H1 (cell line): ENCODE results near the gene SLC25A30. TPM values are rescaled to one million over a fixed set of nuclear protein-coding genes. Genes with fewer than 3 reads are reported as not detected.
A peak's percentile ranks its signal among the peaks of the same experiment; 100 is the strongest.

ENCODE experiments used
- CTCF ChIA-PET: fragments of 300-600 bp; sonication (Branson Sonifier 250); formaldehyde crosslinking; loops from one replicate; lab custom pipeline; 2021; ENCODE audit not compliant: partially characterized antibody; lab: Charles Lee
- POLR2A ChIA-PET: fragments of 300-600 bp; sonication (Branson Sonifier 250); formaldehyde crosslinking; loops from one replicate; lab custom pipeline; 2021; ENCODE audit warnings: inconsistent platforms; ENCODE audit not compliant: partially characterized antibody; lab: Charles Lee
- DNase-seq, 2 experiments: peaks; one replicate each; pipeline versions ENCODE4 v3.0.0 to v3.0.0-alpha.2; 2010 to 2022; ENCODE audit warnings: low spot score in 2 of 2, low read depth in 1 of 2, mixed read lengths in 1 of 2
- FAIRE-seq: peaks from 2 replicates; lab custom pipeline; 2011; peaks lifted over from hg19 to GRCh38; lab: Jason Lieb, UNC
- H2AFZ ChIP-seq: 2 replicates; pipeline ENCODE4 v1.8.1; 2012; ENCODE audit warnings: low read length, inconsistent platforms
- H2AK5ac ChIP-seq: 2 replicates; pipeline ENCODE4 v1.6.1; 2013; ENCODE audit warnings: low read depth, low read length
- H2BK120ac ChIP-seq: replicated peaks from 2 replicates; pipeline ENCODE3; 2013; ENCODE audit warnings: low read depth, low read length, inconsistent platforms
- H2BK12ac ChIP-seq: 2 replicates; pipeline ENCODE4 v1.6.1; 2013; ENCODE audit warnings: low read depth, low read length
- H2BK15ac ChIP-seq: 2 replicates; pipeline ENCODE4 v1.6.1; 2013; ENCODE audit warnings: low read length
- H2BK20ac ChIP-seq: 2 replicates; pipeline ENCODE4 v1.6.1; 2013; ENCODE audit warnings: low read length
- H2BK5ac ChIP-seq: 2 replicates; pipeline ENCODE4 v1.6.1; 2013; ENCODE audit warnings: low read depth, low read length
- H3K14ac ChIP-seq: 2 replicates; pipeline ENCODE4 v1.6.1; 2013; ENCODE audit warnings: inconsistent platforms; ENCODE audit not compliant: insufficient read length
- H3K18ac ChIP-seq: 2 replicates; pipeline ENCODE4 v1.6.1; 2013; ENCODE audit warnings: low read length; ENCODE audit errors: extremely low read depth
- H3K23ac ChIP-seq: 2 replicates; pipeline ENCODE4 v1.6.1; 2013; ENCODE audit warnings: inconsistent platforms; ENCODE audit not compliant: insufficient read length
- H3K23me2 ChIP-seq: 2 replicates; pipeline ENCODE4 v1.6.1; 2013; ENCODE audit warnings: low read depth, low read length
- H3K27ac ChIP-seq: 2 replicates; pipeline ENCODE4 v1.6.1; 2011; ENCODE audit warnings: low read depth, low read length, inconsistent platforms
- H3K27me3 ChIP-seq, 4 experiments: replicated peaks in 1 of 4; 1 replicate in 1 of 4; 2 replicates in 3 of 4; pipeline versions ENCODE4 v1.6.1 to v1.8.1; 2011 to 2013; ENCODE audit warnings: low read length in 3 of 4, mild to moderate bottlenecking in 3 of 4, inconsistent platforms in 2 of 4, mixed read lengths in 2 of 4, moderate library complexity in 1 of 4; ENCODE audit not compliant: control insufficient read depth in 3 of 4, insufficient read depth in 3 of 4; ENCODE audit errors: extremely low read depth in 1 of 4
- H3K36me3 ChIP-seq, 4 experiments: 2 replicates each; pipeline versions ENCODE4 v1.6.1 to v1.8.1; 2011 to 2013; ENCODE audit warnings: mild to moderate bottlenecking in 4 of 4, low read length in 3 of 4, moderate library complexity in 2 of 4, control low read depth in 1 of 4, inconsistent platforms in 1 of 4; ENCODE audit not compliant: insufficient read depth in 4 of 4, control insufficient read depth in 2 of 4
- H3K4ac ChIP-seq: replicated peaks from 2 replicates; pipeline ENCODE3; 2013; ENCODE audit warnings: low read length, low read depth, mixed read lengths, inconsistent platforms; ENCODE audit not compliant: insufficient read length
- H3K4me1 ChIP-seq, 4 experiments: replicated peaks in 1 of 4; 1 replicate in 1 of 4; 2 replicates in 3 of 4; pipeline versions ENCODE4 v1.6.1 to v1.8.1; 2011 to 2013; ENCODE audit warnings: low read length in 3 of 4, inconsistent platforms in 2 of 4, mixed read lengths in 1 of 4; ENCODE audit not compliant: insufficient read depth in 4 of 4, control insufficient read depth in 3 of 4
- H3K4me2 ChIP-seq, 2 experiments: 2 replicates each; pipeline versions ENCODE4 v1.6.1 to v1.8.1; 2011 to 2013; ENCODE audit warnings: low read depth in 2 of 2, low read length in 2 of 2, control low read depth in 1 of 2, inconsistent platforms in 1 of 2, mild to moderate bottlenecking in 1 of 2; ENCODE audit not compliant: insufficient read depth in 1 of 2
- H3K4me3 ChIP-seq, 4 experiments: fragments of 200-600, 300-600 bp in 1 of 4; sonication (generic), shearing (Covaris generic), sonication (Bioruptor Twin) in 1 of 4; 2 replicates each; pipeline versions ENCODE4 v1.5.1 to v1.8.1; 2011 to 2016; ENCODE audit warnings: low read length in 4 of 4, low read depth in 3 of 4, control low read depth in 2 of 4, inconsistent platforms in 2 of 4, mild to moderate bottlenecking in 2 of 4, mixed read lengths in 1 of 4, moderate library complexity in 1 of 4; ENCODE audit not compliant: insufficient read depth in 2 of 4; ENCODE audit errors: extremely low read depth in 1 of 4
- H3K56ac ChIP-seq: replicated peaks from 2 replicates; pipeline ENCODE3; 2013; ENCODE audit warnings: low read depth, mild to moderate bottlenecking, mixed read lengths, low read length, inconsistent platforms; ENCODE audit not compliant: insufficient read length
- H3K79me1 ChIP-seq: 2 replicates; pipeline ENCODE4 v1.6.1; 2013; ENCODE audit warnings: low read depth, low read length, control low read depth
- H3K79me2 ChIP-seq, 2 experiments: 2 replicates each; pipeline versions ENCODE4 v1.6.1 to v1.8.1; 2012 to 2013; ENCODE audit warnings: low read length in 2 of 2, mild to moderate bottlenecking in 2 of 2, inconsistent platforms in 1 of 2; ENCODE audit not compliant: insufficient read depth in 2 of 2, control insufficient read depth in 1 of 2
- H3K9ac ChIP-seq, 4 experiments: replicated peaks in 1 of 4; 1 replicate in 1 of 4; 2 replicates in 3 of 4; pipeline versions ENCODE4 v1.6.1 to v1.8.1; 2011 to 2013; ENCODE audit warnings: low read depth in 3 of 4, low read length in 3 of 4, control low read depth in 2 of 4, mild to moderate bottlenecking in 2 of 4, moderate library complexity in 2 of 4, inconsistent platforms in 1 of 4; ENCODE audit errors: extremely low read depth in 1 of 4
- H3K9me3 ChIP-seq, 2 experiments: 2 replicates each; pipeline versions ENCODE4 v1.6.1 to v1.8.1; 2012 to 2013; ENCODE audit warnings: mild to moderate bottlenecking in 2 of 2, moderate library complexity in 2 of 2, control low read depth in 1 of 2, inconsistent platforms in 1 of 2, low read depth in 1 of 2, low read length in 1 of 2, mixed read lengths in 1 of 2; ENCODE audit not compliant: insufficient read depth in 2 of 2
- H4K20me1 ChIP-seq, 2 experiments: replicated peaks in 1 of 2; 2 replicates each; pipeline versions ENCODE3 to v1.8.1; 2011 to 2013; ENCODE audit warnings: inconsistent platforms in 2 of 2, low read length in 2 of 2, mild to moderate bottlenecking in 1 of 2; ENCODE audit not compliant: insufficient read depth in 2 of 2, control insufficient read depth in 1 of 2
- H4K5ac ChIP-seq: 2 replicates; pipeline ENCODE4 v1.6.1; 2013; ENCODE audit warnings: low read length, low read depth, mixed read lengths, inconsistent platforms; ENCODE audit not compliant: insufficient read length
- H4K8ac ChIP-seq: 2 replicates; pipeline ENCODE4 v1.8.0; 2013; ENCODE audit warnings: mild to moderate bottlenecking, moderate library complexity, low read length, inconsistent platforms; ENCODE audit not compliant: insufficient read depth; ENCODE audit errors: extremely low read depth
- H4K91ac ChIP-seq: replicated peaks from 2 replicates; pipeline ENCODE3; 2013; ENCODE audit warnings: low read length, mixed read lengths, inconsistent platforms; ENCODE audit not compliant: insufficient read length
- MAX ChIP-seq: IDR thresholded peaks from 2 replicates; pipeline ENCODE4 v1.6.1; 2012; ENCODE audit warnings: inconsistent platforms
- RAD21 ChIP-seq, 2 experiments: IDR thresholded peaks in 1 of 2; conservative IDR thresholded peaks in 1 of 2; 2 replicates each; pipeline ENCODE4 v1.6.1; 2011; ENCODE audit warnings: low read depth in 2 of 2, low read length in 2 of 2, improper control_type of control experiment in 1 of 2, inconsistent platforms in 1 of 2, mild to moderate bottlenecking in 1 of 2, moderate library complexity in 1 of 2
- SIN3A ChIP-seq, 2 experiments: IDR thresholded peaks in 1 of 2; conservative IDR thresholded peaks in 1 of 2; 2 replicates each; pipeline ENCODE4 v1.6.1; 2011 to 2012; ENCODE audit warnings: low read length in 2 of 2, improper control_type of control experiment in 1 of 2, low read depth in 1 of 2, mild to moderate bottlenecking in 1 of 2
- SIX5 ChIP-seq: IDR thresholded peaks from 2 replicates; pipeline ENCODE4 v1.6.1; 2011; ENCODE audit warnings: mild to moderate bottlenecking, low read depth, low read length
- ZNF274 ChIP-seq: IDR thresholded peaks from 2 replicates; pipeline ENCODE4 v1.7.0; 2012; ENCODE audit warnings: low read length, borderline replicate concordance; ENCODE audit errors: extremely low read depth
- WGBS, 2 experiments: shearing (Covaris generic) in 1 of 2; methylation state at CpG; one replicate each; pipeline versions ENCODE4 v1.1.6 to v1.1.7; 2013 to 2015; ENCODE audit warnings: low lambda C conversion rate in 2 of 2, mixed read lengths in 2 of 2, inconsistent platforms in 1 of 2, low coverage in 1 of 2, missing lambda C conversion rate in 1 of 2; ENCODE audit not compliant: insufficient replicate concordance in 2 of 2, insufficient coverage in 1 of 2, insufficient read length in 1 of 2; ENCODE audit errors: extremely low coverage in 1 of 2, missing lambda C conversion rate in 1 of 2; 5-methylcytosine and 5-hydroxymethylcytosine counted together
- polyA plus RNA-seq, 7 experiments: library from polyadenylated mRNA; depleted of rRNA in 3 of 7; stranded (reverse) in 5 of 7; unstranded in 2 of 7; fragments of >200 nt in 5 of 7; fragments of 200-250 nt in 2 of 7; gene quantifications; 1 replicate in 5 of 7; 2 replicates in 1 of 7; 4 replicates in 1 of 7; pipeline versions ENCODE4 v1.2.1 to v1.2.3, GENCODE V29; 2011 to 2013; ENCODE audit warnings: missing spikeins in 2 of 7, mixed read lengths in 2 of 7
- total RNA-seq: library from RNA; stranded (reverse); fragmentation: NEBNext Ultra II Directional; extraction: Animal tissue kit (Norgen Biotek cat#: 25700); gene quantifications from 2 replicates; pipeline ENCODE4 v1.2.1, GENCODE V29; 2021
- TF ChIP-seq, protein P1 (sequence below): IDR thresholded peaks from 2 replicates; pipeline ENCODE4 v1.6.1; 2012; ENCODE audit warnings: low read length, inconsistent platforms

Gene SLC25A30
- total and polyA plus RNA-seq, 2 of the 8 experiments (the other 6 are each of a cell fraction or from before 2014, with no cell fraction given), result 2.1 to 8.7 TPM

DNA sequence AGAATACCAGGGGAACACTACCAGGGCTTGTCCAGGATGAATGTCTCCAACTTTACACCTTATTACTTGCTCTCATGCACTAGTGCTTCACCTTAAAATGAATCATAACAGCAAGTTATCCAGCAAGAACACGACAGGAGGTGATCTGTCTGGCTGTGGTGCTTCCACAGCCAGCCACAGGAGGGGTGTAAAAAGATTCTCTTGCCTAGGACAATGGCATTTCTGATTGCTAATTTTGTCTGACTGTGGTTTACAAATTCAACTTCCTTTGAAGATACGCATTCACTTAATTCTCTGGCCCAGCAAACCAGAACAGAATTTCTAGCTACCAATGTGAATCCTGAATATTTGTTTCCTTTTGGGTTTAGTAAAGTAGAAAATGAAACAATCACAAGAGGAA, 23.5 kb upstream of the SLC25A30 start:
- POLR2A ChIA-PET, result no interaction called here
- no peaks in the 10 kb centered on the region for H3K79me1 ChIP-seq
- no peaks in the 10 kb centered on the region for H3K36me3 ChIP-seq
- H2AFZ ChIP-seq, result no peak overlapping the region
- no peaks in the 10 kb centered on the region for H3K9me3 ChIP-seq
- no peaks in the 10 kb centered on the region for H3K27me3 ChIP-seq
- H3K79me2 ChIP-seq, result no peaks in the 10 kb centered on the region
- H2BK15ac ChIP-seq, result no peak overlapping the region
- FAIRE-seq (no peak), DNase-seq (no peak)
- TF ChIP-seq SIX5 (no peak), ZNF274 (no peak), RAD21 (IDR thresholded peaks at IDR 0.05 in 1 of 2, conservative IDR thresholded peaks at IDR 0.05 in 1 of 2; ENCODE audit: low read depth in 2 of 2, low read length in 2 of 2) (0 out of 4 replicates have a peak, but pooled peaks of 1 of the 2 experiments have one; percentile 3), SIN3A (conservative IDR thresholded peaks at IDR 0.05 in 1 of 2, IDR thresholded peaks at IDR 0.05 in 1 of 2; ENCODE audit: low read depth in 1 of 2, low read length in 2 of 2) (no peak), MAX (no peak)
- TF ChIP-seq, protein P1, sequence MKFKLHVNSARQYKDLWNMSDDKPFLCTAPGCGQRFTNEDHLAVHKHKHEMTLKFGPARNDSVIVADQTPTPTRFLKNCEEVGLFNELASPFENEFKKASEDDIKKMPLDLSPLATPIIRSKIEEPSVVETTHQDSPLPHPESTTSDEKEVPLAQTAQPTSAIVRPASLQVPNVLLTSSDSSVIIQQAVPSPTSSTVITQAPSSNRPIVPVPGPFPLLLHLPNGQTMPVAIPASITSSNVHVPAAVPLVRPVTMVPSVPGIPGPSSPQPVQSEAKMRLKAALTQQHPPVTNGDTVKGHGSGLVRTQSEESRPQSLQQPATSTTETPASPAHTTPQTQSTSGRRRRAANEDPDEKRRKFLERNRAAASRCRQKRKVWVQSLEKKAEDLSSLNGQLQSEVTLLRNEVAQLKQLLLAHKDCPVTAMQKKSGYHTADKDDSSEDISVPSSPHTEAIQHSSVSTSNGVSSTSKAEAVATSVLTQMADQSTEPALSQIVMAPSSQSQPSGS, result no peak
- no peak overlapping the region for H3K23ac ChIP-seq
- no peak overlapping the region for H2BK120ac ChIP-seq
- no peak overlapping the region for H3K4me2 ChIP-seq
- no peaks in the 10 kb centered on the region for H4K20me1 ChIP-seq
- H4K5ac ChIP-seq, result no peak overlapping the region
- no peak overlapping the region for H2BK5ac ChIP-seq
- H3K56ac ChIP-seq, result no peak overlapping the region
- no peak overlapping the region for H3K9ac ChIP-seq
- CTCF ChIA-PET, result no interaction called here
- H4K91ac ChIP-seq, result no peak overlapping the region
- H3K4ac ChIP-seq, result no peak overlapping the region
- no peak overlapping the region for H4K8ac ChIP-seq
- H3K23me2 ChIP-seq, result no peaks in the 10 kb centered on the region
- H2AK5ac ChIP-seq, result no peak overlapping the region
- no peak overlapping the region for H3K18ac ChIP-seq
- no peak overlapping the region for H2BK20ac ChIP-seq
- H3K4me3 ChIP-seq, result no peak overlapping the region
- no peak overlapping the region for H2BK12ac ChIP-seq
- H3K14ac ChIP-seq, result no peak overlapping the region
- no peak overlapping the region for H3K27ac ChIP-seq
- WGBS, 2 experiments, result 60% methylated on average over 2 of the region's 2 CpGs; no CpG with 5 or more reads in 1 of the 2 experiments
- peaks cover 0 to 3% (median 0%) of the 10 kb centered on the region in 4 experiments; a peak in 1 of 7 replicates for H3K4me1 ChIP-seq
